HG03045 (cell line): Measurements from ENCODE around the gene PCOLCE2.

Experiments used
- ATAC-seq: cut with Tn5 transposase; IDR thresholded peaks from one replicate; pipeline ENCODE4 v1.9.1; 2021; ENCODE audit warnings: mild to moderate bottlenecking, moderate library complexity; ENCODE audit not compliant: unreplicated experiment

The PCOLCE2 gene

GRCh38 chr3:142888481-142889211, at the start of gene PCOLCE2:
Gene PCOLCE2, minus strand, starts transcription at chr3:142889083. Its CDS starts 187 bp downstream, at chr3:142888896.
- ATAC-seq = no peak

GRCh38 chr3:142935963-142936362, 47.1 kb upstream of the PCOLCE2 start:
- no peak for ATAC-seq

- no peak for ATAC-seq
Measured at GRCh38 chr3:142934887-142935269, 46.0 kb upstream of the PCOLCE2 start.

- no peak for ATAC-seq
Measured at GRCh38 chr3:142934128-142934886, 45.4 kb upstream of the PCOLCE2 start.

GRCh38 chr3:142931222-142931621, 42.3 kb upstream of the PCOLCE2 start:
- ATAC-seq = peak; percentile 58

- ATAC-seq = no peak
Measured at GRCh38 chr3:142930463-142930862, 41.6 kb upstream of the PCOLCE2 start.

GRCh38 chr3:142929890-142930289, 41.0 kb upstream of the PCOLCE2 start:
- no peak for ATAC-seq

- ATAC-seq = no peak
Measured at GRCh38 chr3:142929109-142929508, 40.2 kb upstream of the PCOLCE2 start.

- no peak for ATAC-seq
Measured at GRCh38 chr3:142926368-142926944, 37.6 kb upstream of the PCOLCE2 start.

- ATAC-seq = no peak
Measured at GRCh38 chr3:142925140-142925539, 36.3 kb upstream of the PCOLCE2 start.

GRCh38 chr3:142923694-142924093, 34.8 kb upstream of the PCOLCE2 start:
- ATAC-seq = no peak

- ATAC-seq = no peak
Measured at GRCh38 chr3:142916605-142917004, 27.7 kb upstream of the PCOLCE2 start.

GRCh38 chr3:142915636-142916035, 26.8 kb upstream of the PCOLCE2 start:
- no peak for ATAC-seq

- no peak for ATAC-seq
Measured at GRCh38 chr3:142914286-142914811, 25.5 kb upstream of the PCOLCE2 start.

- no peak for ATAC-seq
Measured at GRCh38 chr3:142913432-142913831, 24.5 kb upstream of the PCOLCE2 start.

- ATAC-seq = no peak
Measured at GRCh38 chr3:142912402-142913172, 23.7 kb upstream of the PCOLCE2 start.

- ATAC-seq = no peak
Measured at GRCh38 chr3:142910280-142910679, 21.4 kb upstream of the PCOLCE2 start.

- no peak for ATAC-seq
Measured at GRCh38 chr3:142909282-142909681, 20.4 kb upstream of the PCOLCE2 start.

- no peak for ATAC-seq
Measured at GRCh38 chr3:142907996-142908395, 19.1 kb upstream of the PCOLCE2 start.

- ATAC-seq = no peak
Measured at GRCh38 chr3:142904639-142905436, 16.0 kb upstream of the PCOLCE2 start.
